Measurements from ENCODE around the gene CEL.

DNA sequence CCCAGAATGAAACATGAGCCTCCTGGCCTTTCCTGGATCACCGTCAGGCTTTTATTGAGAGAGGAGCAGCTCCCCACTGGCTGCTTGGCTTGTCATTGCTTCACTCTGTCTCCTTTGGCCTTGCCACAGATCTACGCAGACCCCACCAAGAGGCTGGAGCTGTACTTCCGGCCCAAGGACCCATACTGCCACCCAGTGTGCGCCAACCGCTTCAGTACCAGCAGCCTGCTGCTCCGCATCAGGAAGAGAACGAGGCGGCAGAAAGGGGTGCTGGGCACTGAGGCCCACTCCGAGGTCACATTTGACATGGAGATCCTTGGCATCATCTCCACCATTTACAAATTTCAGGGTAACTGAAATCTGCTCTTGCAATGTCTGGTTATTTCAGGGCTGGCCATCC, 19.8 kb upstream of the CEL start:
- TF ChIP-seq, protein P1, sequence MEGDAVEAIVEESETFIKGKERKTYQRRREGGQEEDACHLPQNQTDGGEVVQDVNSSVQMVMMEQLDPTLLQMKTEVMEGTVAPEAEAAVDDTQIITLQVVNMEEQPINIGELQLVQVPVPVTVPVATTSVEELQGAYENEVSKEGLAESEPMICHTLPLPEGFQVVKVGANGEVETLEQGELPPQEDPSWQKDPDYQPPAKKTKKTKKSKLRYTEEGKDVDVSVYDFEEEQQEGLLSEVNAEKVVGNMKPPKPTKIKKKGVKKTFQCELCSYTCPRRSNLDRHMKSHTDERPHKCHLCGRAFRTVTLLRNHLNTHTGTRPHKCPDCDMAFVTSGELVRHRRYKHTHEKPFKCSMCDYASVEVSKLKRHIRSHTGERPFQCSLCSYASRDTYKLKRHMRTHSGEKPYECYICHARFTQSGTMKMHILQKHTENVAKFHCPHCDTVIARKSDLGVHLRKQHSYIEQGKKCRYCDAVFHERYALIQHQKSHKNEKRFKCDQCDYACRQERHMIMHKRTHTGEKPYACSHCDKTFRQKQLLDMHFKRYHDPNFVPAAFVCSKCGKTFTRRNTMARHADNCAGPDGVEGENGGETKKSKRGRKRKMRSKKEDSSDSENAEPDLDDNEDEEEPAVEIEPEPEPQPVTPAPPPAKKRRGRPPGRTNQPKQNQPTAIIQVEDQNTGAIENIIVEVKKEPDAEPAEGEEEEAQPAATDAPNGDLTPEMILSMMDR (IDR thresholded peaks at IDR 0.05; ENCODE audit: extremely low read depth in 1 of 2, insufficient read depth in 1 of 2, low read depth in 1 of 2, low read length in 2 of 2) = no peak
- no peak for TF ChIP-seq EZH2 (IDR thresholded peaks at IDR 0.05; ENCODE audit: borderline replicate concordance, low read depth, low read length, severe bottlenecking)
- no peak for TF ChIP-seq POLR2A (IDR thresholded peaks at IDR 0.05; ENCODE audit: low read depth, low read length)
- no peak for TF ChIP-seq POLR2AphosphoS5 (IDR thresholded peaks at IDR 0.05; ENCODE audit: insufficient read depth, low read depth, low read length)

All from endothelial cell of umbilical vein (primary cell).